H9 (cell line): ENCODE measurements around the gene HCN1. TPM values are rescaled to one million over a fixed set of nuclear protein-coding genes. Genes with fewer than 3 reads are reported as not detected.

ENCODE experiments used
- DNase-seq: peaks from one replicate; pipeline ENCODE4 v3.0.0-alpha.2; 2017
- H2AFZ ChIP-seq: one replicate; pipeline ENCODE4 v1.6.1; 2013; ENCODE audit warnings: mild to moderate bottlenecking, low read length, control low read depth, moderate library complexity
- H2AK5ac ChIP-seq: 2 replicates; pipeline ENCODE4 v1.6.1; 2013; ENCODE audit warnings: low read length, control low read depth, mixed read lengths; ENCODE audit not compliant: insufficient read length
- H2BK120ac ChIP-seq: one replicate; pipeline ENCODE4 v1.6.1; 2013; ENCODE audit warnings: low read depth, mild to moderate bottlenecking, low read length, control low read depth, inconsistent platforms; ENCODE audit not compliant: poor library complexity, severe bottlenecking
- H2BK12ac ChIP-seq: 2 replicates; pipeline ENCODE4 v1.6.1; 2013; ENCODE audit warnings: low read length, control low read depth, mixed read lengths, low read depth; ENCODE audit not compliant: insufficient read length
- H2BK15ac ChIP-seq: 2 replicates; pipeline ENCODE4 v1.6.1; 2013; ENCODE audit warnings: low read depth, low read length, control low read depth
- H2BK20ac ChIP-seq: one replicate; pipeline ENCODE4 v1.6.1; 2013; ENCODE audit warnings: low read depth, mild to moderate bottlenecking, low read length, control low read depth, inconsistent platforms; ENCODE audit not compliant: poor library complexity, severe bottlenecking
- H2BK5ac ChIP-seq: 2 replicates; pipeline ENCODE4 v1.6.1; 2013; ENCODE audit warnings: low read length, control low read depth, mixed read lengths; ENCODE audit not compliant: insufficient read length
- H3K14ac ChIP-seq: 2 replicates; pipeline ENCODE4 v1.6.1; 2013; ENCODE audit warnings: low read length, control low read depth; ENCODE audit not compliant: insufficient read depth
- H3K18ac ChIP-seq: 2 replicates; pipeline ENCODE4 v1.6.1; 2013; ENCODE audit warnings: low read depth, mild to moderate bottlenecking, mixed read lengths, low read length, control low read depth; ENCODE audit not compliant: insufficient read length
- H3K23ac ChIP-seq: 2 replicates; pipeline ENCODE4 v1.6.1; 2013; ENCODE audit warnings: low read length, control low read depth, mixed read lengths, low read depth; ENCODE audit not compliant: insufficient read length
- H3K23me2 ChIP-seq: 2 replicates; pipeline ENCODE4 v1.6.1; 2013; ENCODE audit warnings: low read depth, mild to moderate bottlenecking, mixed read lengths, low read length, control low read depth; ENCODE audit not compliant: insufficient read length, poor library complexity, severe bottlenecking
- H3K27ac ChIP-seq: 2 replicates; pipeline ENCODE4 v1.5.1; 2013; ENCODE audit warnings: low read length, control low read depth, mixed read lengths, low read depth; ENCODE audit not compliant: insufficient read length
- H3K27me3 ChIP-seq: 2 replicates; pipeline ENCODE4 v1.6.1; 2013; ENCODE audit warnings: low read length, control low read depth, inconsistent platforms; ENCODE audit not compliant: insufficient read depth
- H3K4ac ChIP-seq: 2 replicates; pipeline ENCODE4 v1.6.1; 2013; ENCODE audit warnings: low read depth, mild to moderate bottlenecking, control low read depth, inconsistent platforms, low read length, moderate library complexity
- H3K4me1 ChIP-seq: 2 replicates; pipeline ENCODE4 v1.6.1; 2013; ENCODE audit warnings: low read length, control low read depth, inconsistent platforms; ENCODE audit not compliant: insufficient read depth
- H3K4me2 ChIP-seq: 2 replicates; pipeline ENCODE4 v1.6.1; 2013; ENCODE audit warnings: low read length, control low read depth, mixed read lengths; ENCODE audit not compliant: insufficient read length, insufficient read depth
- H3K56ac ChIP-seq: 2 replicates; pipeline ENCODE4 v1.6.1; 2013; ENCODE audit warnings: low read depth, mild to moderate bottlenecking, mixed read lengths, low read length, control low read depth; ENCODE audit not compliant: insufficient read length
- H3K79me1 ChIP-seq: 2 replicates; pipeline ENCODE4 v1.6.1; 2013; ENCODE audit warnings: low read depth, mild to moderate bottlenecking, moderate library complexity, low read length, control low read depth, inconsistent platforms; ENCODE audit not compliant: insufficient read depth, poor library complexity, severe bottlenecking
- H3K79me2 ChIP-seq: 2 replicates; pipeline ENCODE4 v1.6.1; 2013; ENCODE audit warnings: low read length, control low read depth, inconsistent platforms; ENCODE audit not compliant: insufficient read depth
- H3K9ac ChIP-seq: 2 replicates; pipeline ENCODE4 v1.6.1; 2013; ENCODE audit warnings: low read length, control low read depth, mixed read lengths; ENCODE audit not compliant: insufficient read length; ENCODE audit errors: extremely low read depth
- H3K9me3 ChIP-seq: one replicate; pipeline ENCODE4 v1.6.1; 2013; ENCODE audit warnings: low read depth, low read length, inconsistent platforms; ENCODE audit not compliant: control insufficient read depth
- H3T11ph ChIP-seq: one replicate; pipeline ENCODE4 v1.6.1; 2013; ENCODE audit warnings: mild to moderate bottlenecking, low read length, control low read depth, inconsistent platforms
- H4K20me1 ChIP-seq: one replicate; pipeline ENCODE4 v1.6.1; 2013; ENCODE audit not compliant: control insufficient read depth, insufficient read length, insufficient read depth
- H4K5ac ChIP-seq: 2 replicates; pipeline ENCODE4 v1.6.1; 2013; ENCODE audit warnings: low read depth, mild to moderate bottlenecking, mixed read lengths, low read length, control low read depth; ENCODE audit not compliant: insufficient read length
- H4K8ac ChIP-seq: replicated peaks from 2 replicates; pipeline ENCODE4 v1.6.1; 2013; ENCODE audit warnings: low read length, control low read depth, mixed read lengths, low read depth; ENCODE audit not compliant: insufficient read length
- H4K91ac ChIP-seq: 2 replicates; pipeline ENCODE4 v1.6.1; 2013; ENCODE audit warnings: low read depth, mild to moderate bottlenecking, moderate library complexity, mixed read lengths, low read length, control low read depth; ENCODE audit not compliant: insufficient read length
- H3K27ac Mint-ChIP-seq, 3 experiments: 2 replicates in 2 of 3; 3 replicates in 1 of 3; pipeline ENCODE4 v1.8.0; 2020 to 2021; ENCODE audit warnings: mixed read lengths in 3 of 3, mild to moderate bottlenecking in 1 of 3, moderate library complexity in 1 of 3
- H3K27me3 Mint-ChIP-seq: 2 replicates; pipeline ENCODE4 v1.8.0; 2021; ENCODE audit warnings: low read depth, mild to moderate bottlenecking, moderate library complexity, mixed read lengths
- H3K36me3 Mint-ChIP-seq, 3 experiments: 2 replicates in 2 of 3; 3 replicates in 1 of 3; pipeline ENCODE4 v1.8.0; 2020 to 2021; ENCODE audit warnings: low read depth in 3 of 3, mixed read lengths in 3 of 3; ENCODE audit not compliant: insufficient read depth in 1 of 3
- H3K4me1 Mint-ChIP-seq, 2 experiments: 2 replicates each; pipeline ENCODE4 v1.8.0; 2020; ENCODE audit warnings: mixed read lengths in 2 of 2
- H3K4me3 Mint-ChIP-seq, 2 experiments: 2 replicates in 1 of 2; 3 replicates in 1 of 2; pipeline ENCODE4 v1.8.0; 2020 to 2021; ENCODE audit warnings: mild to moderate bottlenecking in 2 of 2, mixed read lengths in 2 of 2, moderate library complexity in 1 of 2
- H3K9me3 Mint-ChIP-seq, 2 experiments: 2 replicates in 1 of 2; 3 replicates in 1 of 2; pipeline ENCODE4 v1.8.0; 2020; ENCODE audit warnings: mild to moderate bottlenecking in 2 of 2, mixed read lengths in 2 of 2, moderate library complexity in 1 of 2
- CTCF ChIP-seq: fragments of 200-600 bp; sonication (generic); conservative IDR thresholded peaks from 3 replicates; pipeline ENCODE4 v1.8.0; 2021; ENCODE audit warnings: antibody characterized with exemption, mild to moderate bottlenecking
- total RNA-seq: library from RNA; stranded (reverse); gene quantifications from 2 replicates; pipeline ENCODE4 v1.2.1, GENCODE V29; 2021

Gene HCN1
- total RNA-seq, 1 experiment from 2014 or later, result 4.6 TPM

- H3K4ac ChIP-seq, result no peak overlapping the region
- H3K4me2 ChIP-seq, result no peak overlapping the region
- H3K18ac ChIP-seq, result no peak overlapping the region
- H2BK120ac ChIP-seq, result no peak overlapping the region
- no peak overlapping the region for H3T11ph ChIP-seq
- no peak overlapping the region for H2AK5ac ChIP-seq
- Mint-ChIP-seq H3K27ac (peak overlapping the region in 2 of 3 experiments; percentile 25 to 58; a peak in 1 of 7 replicates), H3K4me1 (peaks cover 3 to 6% of the 10 kb centered on the region in 2 experiments; a peak in 2 of 4 replicates), H3K9me3 (no peaks in the 10 kb centered on the region), H3K36me3 (no peaks in the 10 kb centered on the region), H3K27me3 (no peaks in the 10 kb centered on the region), H3K4me3 (no peak overlapping the region)
- no peak for DNase-seq
- no peak overlapping the region for H3K27ac ChIP-seq
- no peak overlapping the region for H2BK5ac ChIP-seq
- H3K14ac ChIP-seq, result no peak overlapping the region
- H3K79me2 ChIP-seq, result no peaks in the 10 kb centered on the region
- H3K9ac ChIP-seq, result no peak overlapping the region
- H3K9me3 ChIP-seq, result no peaks in the 10 kb centered on the region
- H3K56ac ChIP-seq, result no peak overlapping the region
- no peak overlapping the region for H2AFZ ChIP-seq
- no peak overlapping the region for H4K91ac ChIP-seq
- no peaks in the 10 kb centered on the region for H3K27me3 ChIP-seq
- no peaks in the 10 kb centered on the region for H3K4me1 ChIP-seq
- no peak overlapping the region for H4K5ac ChIP-seq
- no peaks in the 10 kb centered on the region for H4K20me1 ChIP-seq
- H3K79me1 ChIP-seq, result no peaks in the 10 kb centered on the region
- no peak overlapping the region for H2BK12ac ChIP-seq
- H3K23ac ChIP-seq, result no peak overlapping the region
- no peak overlapping the region for H2BK20ac ChIP-seq
- no peak for TF ChIP-seq CTCF
- H4K8ac ChIP-seq, result no peak overlapping the region
- H2BK15ac ChIP-seq, result no peak overlapping the region
- no peaks in the 10 kb centered on the region for H3K23me2 ChIP-seq
Measured at GRCh38 chr5:45622365-45622764, 73.8 kb downstream of the HCN1 start.
